DMS 273 (cell line): ENCODE results near the gene ZBTB40.

Source experiments
- DNase-seq: peaks from one replicate; lab custom pipeline; 2025; ENCODE audit not compliant: unreplicated experiment; lab: John Stamatoyannopoulos, UW

Gene ZBTB40

DNA sequence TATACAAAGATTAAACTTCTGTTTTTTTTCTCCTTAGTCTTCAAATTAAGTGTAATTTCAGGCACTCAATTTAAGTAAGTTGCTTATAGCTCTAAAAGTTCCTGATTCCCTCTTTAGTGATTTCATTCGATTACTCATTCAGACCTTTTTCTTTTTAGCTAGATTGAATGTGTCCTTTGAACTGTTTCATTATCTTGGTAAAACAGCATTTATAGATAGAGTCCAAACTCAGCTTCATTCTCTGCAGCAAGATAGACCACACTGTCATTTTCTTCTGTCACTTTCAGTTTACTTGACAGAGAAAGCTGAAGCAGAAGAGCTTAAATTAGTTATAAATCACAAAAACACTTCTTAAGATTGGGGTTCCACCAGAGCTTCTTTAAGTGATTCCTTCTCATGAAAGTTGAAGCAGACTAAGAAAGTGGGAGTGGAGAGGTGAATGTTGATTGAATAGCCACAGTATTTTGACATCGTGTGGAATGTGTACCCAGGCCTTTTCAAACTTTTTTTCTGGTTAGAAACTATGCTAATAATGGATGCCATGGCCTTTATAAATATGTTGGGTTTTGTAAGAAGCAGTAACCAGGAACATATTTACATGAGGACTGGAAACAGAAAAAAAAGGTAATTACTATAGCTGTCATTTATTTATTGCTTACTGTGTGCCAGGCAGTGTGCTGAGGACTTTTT, 52.2 kb downstream of the ZBTB40 start:
- DNase-seq, result no peak

GRCh38 chr1:22506130-22506692, 54.6 kb downstream of the ZBTB40 start:
- DNase-seq, result no peak

DNA sequence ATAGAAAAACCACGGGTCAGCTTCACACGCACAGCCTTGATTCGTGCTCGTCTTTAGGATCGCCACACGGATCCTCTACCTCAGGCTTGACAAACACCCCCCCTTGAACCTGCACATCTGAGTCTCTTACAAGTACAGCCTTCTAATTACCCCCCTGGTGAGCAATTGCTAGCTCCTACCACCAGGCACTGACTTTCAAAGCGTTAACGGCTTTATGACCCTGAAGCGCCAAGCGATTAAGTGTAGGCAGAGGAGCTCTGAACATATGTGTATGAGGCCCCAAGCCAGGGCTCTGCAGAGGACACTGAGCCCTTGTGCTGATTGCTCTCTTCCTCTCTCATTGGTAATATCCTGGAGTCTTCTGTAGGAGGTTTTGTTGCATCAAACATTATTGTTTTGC, 55.9 kb downstream of the ZBTB40 start:
- DNase-seq, result peak; percentile 28

GRCh38 chr1:22508329-22508728, 56.7 kb downstream of the ZBTB40 start:
- no peak for DNase-seq

- no peak for DNase-seq
Observed at GRCh38 chr1:22508991-22509390, 57.3 kb downstream of the ZBTB40 start.

GRCh38 chr1:22509815-22510214, 58.2 kb downstream of the ZBTB40 start:
- no peak for DNase-seq

- no peak for DNase-seq
Observed at GRCh38 chr1:22512873-22513272, 61.2 kb downstream of the ZBTB40 start.

- no peak for DNase-seq
Observed at GRCh38 chr1:22516906-22517571, 65.4 kb downstream of the ZBTB40 start.

DNA sequence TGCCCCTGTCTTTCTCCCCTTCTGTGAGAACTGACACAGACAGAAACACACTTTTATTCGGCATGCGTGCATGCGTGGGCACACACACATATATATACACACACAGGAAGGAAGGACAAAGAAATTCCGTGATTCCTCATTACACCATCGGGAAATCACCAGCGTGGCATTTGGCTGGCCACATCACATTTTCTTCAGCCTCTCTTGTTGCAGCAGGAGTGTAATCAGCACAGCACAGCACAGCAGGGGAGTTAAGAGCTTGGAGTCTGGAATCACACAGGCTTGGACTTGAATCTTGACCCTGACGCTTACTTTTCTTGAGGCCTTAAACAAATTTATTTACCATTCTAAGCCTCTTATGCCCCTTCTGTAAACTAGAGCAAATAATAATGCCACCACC, 66.3 kb downstream of the ZBTB40 start:
- no peak for DNase-seq

DNA sequence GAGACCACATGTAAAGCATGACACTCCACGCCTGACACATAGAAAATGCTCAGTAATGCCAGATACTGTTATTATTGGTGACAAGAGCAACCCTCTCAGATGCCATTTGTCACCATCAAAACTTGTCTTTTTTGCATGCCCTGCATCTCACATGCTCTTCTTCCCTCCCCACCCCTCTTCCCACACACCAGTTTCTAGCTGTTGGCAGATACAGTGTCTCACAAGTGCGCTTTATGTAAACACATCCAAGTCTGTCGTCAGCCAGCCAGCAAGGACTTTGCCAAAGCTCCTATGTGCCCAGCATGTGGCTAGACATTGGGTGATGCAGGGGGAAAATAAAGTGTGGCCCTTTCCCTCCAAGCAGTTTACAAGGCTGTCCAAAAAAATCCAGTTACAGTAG, 66.7 kb downstream of the ZBTB40 start:
- no peak for DNase-seq

DNA sequence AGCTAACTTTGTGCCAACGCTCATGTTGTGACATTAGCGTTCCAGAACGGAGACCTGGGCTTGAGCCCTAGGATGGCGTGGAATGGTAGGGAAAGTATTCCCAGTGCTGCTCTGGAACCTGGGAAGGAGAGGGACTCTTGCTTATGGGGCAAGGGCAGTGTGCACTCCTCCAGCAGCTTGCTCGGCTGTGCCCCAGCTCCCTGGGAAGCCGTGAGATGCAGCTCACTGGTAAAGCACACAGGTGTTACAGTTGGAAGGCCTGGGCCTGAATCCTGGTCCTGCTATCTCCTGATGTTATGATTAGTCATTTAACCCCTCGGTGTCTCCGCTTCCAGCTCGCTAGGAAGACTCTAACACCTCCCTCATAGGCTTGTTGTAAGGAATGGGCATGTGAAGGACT, 69.2 kb downstream of the ZBTB40 start:
- no peak for DNase-seq

GRCh38 chr1:22521692-22522091, 70.0 kb downstream of the ZBTB40 start:
- no peak for DNase-seq

GRCh38 chr1:22522221-22522743, 70.6 kb downstream of the ZBTB40 start:
- no peak for DNase-seq

- DNase-seq, result no peak
Observed at GRCh38 chr1:22524481-22524880, 72.8 kb downstream of the ZBTB40 start.

GRCh38 chr1:22525211-22525610, 73.6 kb downstream of the ZBTB40 start:
- no peak for DNase-seq

- DNase-seq, result no peak
Observed at GRCh38 chr1:22525646-22526045, 74.0 kb downstream of the ZBTB40 start.

- no peak for DNase-seq
Observed at GRCh38 chr1:22526098-22526497, 74.4 kb downstream of the ZBTB40 start.

DNA sequence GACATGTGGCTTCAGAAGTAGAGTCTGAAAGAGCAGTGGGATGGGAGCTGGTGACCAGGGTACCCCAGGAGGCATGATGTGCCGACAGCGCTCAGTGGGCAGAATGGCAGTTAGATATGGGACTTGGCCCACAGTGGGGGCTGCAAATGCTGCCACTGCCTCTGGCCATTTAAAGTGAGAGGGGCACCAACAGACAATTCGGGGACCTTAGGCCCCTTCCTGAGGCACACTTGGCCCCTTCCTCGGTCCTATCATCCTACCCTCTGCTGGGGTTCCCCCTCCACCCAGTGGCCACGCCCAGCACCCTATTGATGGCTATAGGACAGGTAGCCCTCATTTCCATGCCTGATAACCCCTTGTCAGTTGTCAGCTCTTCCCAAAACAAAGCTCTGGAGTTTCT, 75.0 kb downstream of the ZBTB40 start:
- no peak for DNase-seq

DNA sequence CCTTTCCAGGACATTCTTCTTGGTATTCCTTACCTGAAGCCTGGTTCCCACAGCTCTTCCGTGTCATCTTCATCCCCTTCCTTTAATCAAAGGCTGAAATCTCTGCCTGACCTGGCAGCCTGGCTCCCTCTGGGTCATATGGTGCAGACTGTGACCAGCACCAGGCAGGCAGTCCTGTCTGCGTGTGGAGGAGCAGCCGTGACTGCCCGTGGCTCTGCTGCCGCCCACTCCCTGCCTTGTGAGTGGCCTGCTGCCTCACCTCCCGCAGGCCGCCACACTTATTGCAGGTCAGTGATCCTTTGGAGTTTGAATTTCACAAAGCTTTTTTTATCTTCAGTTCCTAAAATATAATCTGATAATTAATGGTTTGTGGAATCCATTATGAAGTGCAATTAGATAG, 75.5 kb downstream of the ZBTB40 start:
- no peak for DNase-seq

DNA sequence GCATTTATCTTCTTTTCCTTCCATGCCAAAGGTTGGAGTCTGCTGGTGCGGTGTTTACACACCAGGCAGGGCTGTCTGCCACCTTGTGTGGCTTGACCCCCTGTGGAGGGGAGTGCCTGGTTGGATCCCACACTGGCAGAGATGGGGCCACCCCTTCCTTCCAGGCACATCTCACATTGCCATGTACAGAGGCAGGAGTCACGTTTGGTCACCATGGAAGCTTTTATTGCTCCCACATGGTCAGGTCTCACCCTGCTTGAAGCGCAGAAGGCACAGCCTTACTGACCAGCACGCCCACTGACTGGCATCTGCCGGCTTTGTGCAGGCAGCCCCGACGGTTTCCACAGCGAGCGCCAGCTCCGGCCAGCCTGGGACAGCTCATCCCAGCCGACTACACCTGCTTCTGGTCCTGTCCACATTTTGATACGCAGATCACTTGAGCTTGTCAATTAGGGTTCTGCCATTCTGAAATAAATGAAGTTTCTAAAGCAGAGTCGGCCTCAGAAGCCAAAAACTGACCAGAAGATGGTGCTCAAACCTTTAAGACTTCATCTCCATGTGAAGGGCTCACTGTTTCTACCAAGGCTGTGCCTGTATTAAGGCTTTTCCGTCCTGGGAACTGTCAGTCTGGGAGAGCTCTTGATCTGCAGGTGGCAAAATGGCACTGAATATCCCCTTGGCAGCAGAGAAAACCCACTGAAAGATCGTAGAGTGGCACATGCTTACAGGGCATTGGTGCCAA, 76.1 kb downstream of the ZBTB40 start:
- peak; percentile 47 for DNase-seq

GRCh38 chr1:22528451-22528850, 76.8 kb downstream of the ZBTB40 start:
- DNase-seq, result no peak
